Endothelial cell of umbilical vein (primary cell): Measurements from ENCODE around the gene TNS1. TPM values are rescaled to one million over a fixed set of nuclear protein-coding genes. Genes with fewer than 3 reads are reported as not detected.

Experiments used
- BruUV-seq: library from RNA; stranded (reverse); fragments of 400-500 nt; replicated peaks from 2 replicates; lab custom pipeline; 2021; lab: Mats Ljungman, UMichigan
- CTCF ChIA-PET: fragments of 300-600, 350-600 bp; sonication (Branson Sonifier 250); formaldehyde crosslinking; loops from one replicate; lab custom pipeline; 2021; ENCODE audit warnings: antibody characterized with exemption, inconsistent platforms; lab: Charles Lee
- POLR2A ChIA-PET: fragments of 300-600, 350-600 bp; sonication (Branson Sonifier 250); formaldehyde crosslinking; loops from one replicate; lab custom pipeline; 2021; ENCODE audit warnings: antibody characterized with exemption, inconsistent platforms; lab: Charles Lee
- DNase-seq: peaks from one replicate; pipeline ENCODE4 v3.0.0-alpha.2; 2011; ENCODE audit warnings: low read depth, low spot score
- FAIRE-seq: peaks from 2 replicates; lab custom pipeline; 2011; peaks lifted over from hg19 to GRCh38; lab: Jason Lieb, UNC
- H2AFZ ChIP-seq: 2 replicates; pipeline ENCODE4 v1.6.0; 2012; ENCODE audit warnings: low read depth, low read length, control low read depth, inconsistent platforms
- H3K27ac ChIP-seq: 2 replicates; pipeline ENCODE4 v1.5.1; 2011; ENCODE audit warnings: low read depth, mild to moderate bottlenecking, control low read depth, low read length, moderate library complexity; ENCODE audit not compliant: insufficient read depth
- H3K27me3 ChIP-seq, 2 experiments: 2 replicates each; pipeline versions ENCODE4 v1.6.0 to v1.6.1; 2011; ENCODE audit warnings: low read length in 2 of 2, mixed read lengths in 1 of 2; ENCODE audit not compliant: control insufficient read depth in 2 of 2, insufficient read depth in 2 of 2
- H3K36me3 ChIP-seq, 2 experiments: 2 replicates in 1 of 2; 3 replicates in 1 of 2; pipeline ENCODE4 v1.5.1; 2011; ENCODE audit warnings: low read length in 2 of 2, mild to moderate bottlenecking in 1 of 2, moderate library complexity in 1 of 2; ENCODE audit not compliant: control insufficient read depth in 2 of 2, insufficient read depth in 2 of 2; ENCODE audit errors: extremely low read depth in 1 of 2
- H3K4me1 ChIP-seq: 3 replicates; pipeline ENCODE4 v1.5.1; 2011; ENCODE audit warnings: mild to moderate bottlenecking, low read length; ENCODE audit not compliant: control insufficient read depth, insufficient read depth; ENCODE audit errors: extremely low read depth
- H3K4me2 ChIP-seq: 2 replicates; pipeline ENCODE4 v1.6.1; 2011; ENCODE audit warnings: low read length, control low read depth, mixed read lengths; ENCODE audit not compliant: insufficient read depth
- H3K4me3 ChIP-seq, 3 experiments: fragments of 200-600 bp in 1 of 3; sonication (generic), shearing (Covaris generic) in 1 of 3; replicated peaks in 1 of 3; 2 replicates each; pipeline ENCODE4 v1.5.1; 2011 to 2016; ENCODE audit warnings: control low read depth in 3 of 3, low read length in 3 of 3, mild to moderate bottlenecking in 2 of 3, inconsistent platforms in 1 of 3, low read depth in 1 of 3, moderate library complexity in 1 of 3; ENCODE audit not compliant: insufficient read depth in 1 of 3
- H3K79me2 ChIP-seq: 2 replicates; pipeline ENCODE4 v1.6.0; 2012; ENCODE audit warnings: low read length, inconsistent platforms; ENCODE audit not compliant: control insufficient read depth, insufficient read depth
- H3K9ac ChIP-seq: replicated peaks from 2 replicates; pipeline ENCODE3; 2011; ENCODE audit warnings: low read length, control low read depth; ENCODE audit not compliant: insufficient read depth; ENCODE audit errors: extremely low read depth
- H3K9me1 ChIP-seq: replicated peaks from 3 replicates; pipeline ENCODE4 v1.6.0; 2011; ENCODE audit warnings: mild to moderate bottlenecking, low read length; ENCODE audit not compliant: control insufficient read depth, insufficient read depth; ENCODE audit errors: extremely low read depth
- H3K9me3 ChIP-seq: replicated peaks from 2 replicates; pipeline ENCODE4 v1.5.1; 2012; ENCODE audit warnings: low read length, inconsistent platforms; ENCODE audit not compliant: control insufficient read depth, insufficient read depth
- H4K20me1 ChIP-seq: replicated peaks from 2 replicates; pipeline ENCODE3; 2011; ENCODE audit warnings: mild to moderate bottlenecking, low read length; ENCODE audit not compliant: control insufficient read depth, insufficient read depth; ENCODE audit errors: extremely low read depth
- CTCF ChIP-seq, 2 donors: IDR thresholded peaks; 1 replicate in 1 of 2; 2 replicates in 1 of 2; pipeline ENCODE4 v1.5.1; 2011; ENCODE audit warnings: low read length in 2 of 2, mild to moderate bottlenecking in 2 of 2, moderate library complexity in 2 of 2, control low read depth in 1 of 2, inconsistent platforms in 1 of 2, low read depth in 1 of 2; ENCODE audit not compliant: insufficient read depth in 1 of 2; ENCODE audit errors: extremely low read depth in 1 of 2
- EZH2 ChIP-seq: IDR thresholded peaks from 2 replicates; pipeline ENCODE4 v1.6.1; 2012; ENCODE audit warnings: borderline replicate concordance, low read depth, mild to moderate bottlenecking, moderate library complexity, low read length, inconsistent platforms; ENCODE audit not compliant: severe bottlenecking
- FOS ChIP-seq: IDR thresholded peaks from 2 replicates; pipeline ENCODE4 v1.6.1; 2011; ENCODE audit warnings: mild to moderate bottlenecking, low read length, moderate library complexity, borderline replicate concordance; ENCODE audit not compliant: insufficient read depth
- GATA2 ChIP-seq: IDR thresholded peaks from 2 replicates; pipeline ENCODE4 v1.7.0; 2011; ENCODE audit warnings: low read depth, mild to moderate bottlenecking, moderate library complexity, mixed read lengths, low read length; ENCODE audit not compliant: insufficient read length, insufficient read depth
- JUN ChIP-seq: IDR thresholded peaks from 2 replicates; pipeline ENCODE4 v1.6.1; 2011; ENCODE audit warnings: borderline replicate concordance, low read depth; ENCODE audit not compliant: insufficient read length, insufficient read depth
- MAX ChIP-seq: IDR thresholded peaks from 2 replicates; pipeline ENCODE4 v1.6.1; 2011; ENCODE audit not compliant: insufficient read depth, insufficient read length
- MYC ChIP-seq: IDR thresholded peaks from one replicate; pipeline ENCODE4 v1.6.1; 2011; ENCODE audit warnings: mild to moderate bottlenecking, low read depth, low read length
- POLR2A ChIP-seq: IDR thresholded peaks from 2 replicates; pipeline ENCODE4 v1.6.1; 2012; ENCODE audit warnings: low read depth, mild to moderate bottlenecking, control low read depth, low read length
- POLR2AphosphoS5 ChIP-seq: IDR thresholded peaks from 2 replicates; pipeline ENCODE4 v1.6.1; 2012; ENCODE audit warnings: low read depth, mild to moderate bottlenecking, control low read depth, low read length, moderate library complexity; ENCODE audit not compliant: insufficient read depth
- dilution Hi-C: fragments of 300-500 bp; cut with MboI; formaldehyde crosslinking; loops from one replicate; pipeline ENCODE4 v1.15.0; 2019; ENCODE audit warnings: low sequenced_read_pairs; ENCODE audit not compliant: extremely low pct_ligation_motif_present
- intact Hi-C: fragments of 100-400 bp; cut with micrococcal nuclease; formaldehyde crosslinking; loops from one replicate; pipeline ENCODE4 v1.10.0; 2022
- polyA plus RNA-seq, 4 experiments: library from polyadenylated mRNA; depleted of rRNA in 3 of 4; stranded (reverse) in 3 of 4; unstranded in 1 of 4; fragments of >200 nt; gene quantifications; 2 replicates each; pipeline versions ENCODE4 v1.2.1 to v1.2.3, GENCODE V29; 2011 to 2012; ENCODE audit warnings: missing spikeins in 1 of 4
- total RNA-seq: library from RNA; stranded (reverse); gene quantifications from 2 replicates; pipeline ENCODE4 v1.2.3, GENCODE V29; 2021

TNS1 gene
- total and polyA plus RNA-seq, 2 donors (not counting 3 experiments of a cell fraction or from before 2014, with no cell fraction given): 11.0 to 52.1 TPM

GRCh38 chr2:217849154-217849975 is 153.4 kb downstream of the TNS1 start:
- Histone ChIP-seq H2AFZ (no peak overlapping the region), H3K79me2 (peaks cover 21% of the 10 kb centered on the region), H3K4me2 (peak overlapping the region; percentile 54), H3K9me3 (no peaks in the 10 kb centered on the region), H3K9ac (peak overlapping the region; percentile 41), H3K27ac (peak overlapping the region; percentile 81), H3K9me1 (no peaks in the 10 kb centered on the region), H3K36me3 (no peaks in the 10 kb centered on the region), H3K27me3 (no peaks in the 10 kb centered on the region), H3K4me3 (peak overlapping the region in 2 of 3 experiments; percentile 9 to 33), H4K20me1 (no peaks in the 10 kb centered on the region), H3K4me1 (peaks cover 41% of the 10 kb centered on the region)
- POLR2A ChIA-PET: interaction anchor here (1.2 kb wide), 1 partner anchor 38 kb away, joined by 3 read pairs; no protein-coding TSS in a partner anchor
- no peak for TF ChIP-seq EZH2
- TF ChIP-seq GATA2: no peak
- TF ChIP-seq CTCF (IDR thresholded peaks at IDR 0.05; ENCODE audit: extremely low read depth in 1 of 2, insufficient read depth in 1 of 2, low read depth in 1 of 2, low read length in 2 of 2): no peak
- TF ChIP-seq POLR2AphosphoS5: no peak
- TF ChIP-seq MAX: no peak
- no peak for TF ChIP-seq POLR2A
- TF ChIP-seq MYC: no peak
- no peak for TF ChIP-seq FOS
- no peak for TF ChIP-seq JUN
- BruUV-seq: TSS peak; percentile 70
- intact Hi-C loops (no loop called here), dilution Hi-C loops (no loop called here)
- CTCF ChIA-PET: interaction anchor here (0.9 to 3.2 kb wide), 10 partner anchors 9 to 225 kb away, joined by 3 to 17 read pairs (median 4); no protein-coding TSS in a partner anchor
- DNase-seq (peak; percentile 48), FAIRE-seq (peak; percentile 88)
